Cerebellar nuclear complex (tissue), 1 donor: ENCODE results near the gene DMBT1.

Source experiments
- DNase-seq, 2 experiments: peaks; one replicate each; lab custom pipeline; 2025; lab: John Stamatoyannopoulos, UW

Gene DMBT1

DNA sequence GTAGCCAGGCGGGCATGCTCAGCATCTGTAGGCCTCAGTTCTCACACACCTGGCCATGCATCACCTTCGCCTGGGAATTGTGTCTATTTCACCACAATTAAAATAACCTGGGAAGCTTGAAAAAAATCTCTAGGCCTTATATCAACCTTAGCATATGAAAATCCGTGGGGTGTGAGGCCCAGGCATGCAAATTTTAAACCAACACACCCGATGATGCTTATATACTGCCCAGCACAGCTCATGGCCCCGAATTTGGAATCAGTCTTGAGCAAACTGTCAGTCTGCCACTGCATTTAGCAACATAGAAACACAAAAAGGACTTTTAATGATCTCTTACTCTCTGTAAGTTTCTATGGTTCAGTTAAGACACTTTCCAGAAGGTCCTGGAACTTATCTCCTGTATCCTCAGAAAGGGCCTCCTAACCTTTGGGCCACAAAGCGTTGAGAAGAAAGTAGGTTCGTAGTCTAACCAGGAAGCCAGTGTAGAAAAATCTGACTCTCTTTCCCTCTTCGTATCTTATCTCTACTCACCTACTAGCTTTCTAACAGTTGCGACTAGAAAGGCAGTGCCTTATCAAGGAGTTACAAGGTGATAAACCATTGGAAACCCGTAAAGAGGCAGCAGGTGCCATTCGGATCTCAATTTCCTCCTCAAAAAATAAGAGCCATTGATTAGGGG lies 12.0 kb upstream of the DMBT1 start:
- no peak for DNase-seq

DNA sequence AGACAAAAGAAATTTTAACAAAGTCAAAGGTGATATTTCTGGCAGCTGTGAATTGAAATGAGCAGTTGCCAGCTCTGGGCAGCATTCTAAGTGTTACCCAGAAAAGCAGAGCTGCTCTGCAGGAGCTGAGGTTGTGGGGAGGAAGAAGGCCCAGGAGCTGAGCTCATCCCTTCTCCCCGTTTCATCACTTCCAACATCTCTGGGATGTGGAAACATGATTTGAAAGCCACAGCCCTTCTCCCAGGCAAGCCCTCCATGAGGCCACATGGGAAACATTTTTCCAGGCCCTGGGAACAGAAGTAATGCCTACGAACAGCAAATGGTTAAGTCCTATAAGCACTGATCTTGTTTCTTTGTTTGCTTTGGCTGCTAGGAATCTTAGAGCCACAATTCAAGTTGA lies 10.9 kb upstream of the DMBT1 start:
- DNase-seq: no peak

DNA sequence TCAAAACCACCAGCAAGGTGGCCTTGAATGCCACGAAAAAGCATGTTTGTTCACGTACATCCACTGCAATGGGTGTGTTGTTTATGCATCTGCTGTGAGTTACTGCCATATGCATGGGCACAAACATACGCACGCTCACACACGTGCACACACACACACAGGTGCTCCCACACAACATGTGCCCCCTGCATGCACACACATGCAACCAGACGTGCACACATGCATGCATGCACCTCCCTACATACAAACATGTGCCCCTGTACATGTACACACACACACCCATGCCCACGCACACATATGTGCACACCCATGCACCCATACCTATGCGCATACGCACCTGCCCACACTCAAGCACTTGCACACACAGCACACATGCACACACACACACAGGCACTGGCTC lies 10.1 kb upstream of the DMBT1 start:
- DNase-seq: no peak

DNA sequence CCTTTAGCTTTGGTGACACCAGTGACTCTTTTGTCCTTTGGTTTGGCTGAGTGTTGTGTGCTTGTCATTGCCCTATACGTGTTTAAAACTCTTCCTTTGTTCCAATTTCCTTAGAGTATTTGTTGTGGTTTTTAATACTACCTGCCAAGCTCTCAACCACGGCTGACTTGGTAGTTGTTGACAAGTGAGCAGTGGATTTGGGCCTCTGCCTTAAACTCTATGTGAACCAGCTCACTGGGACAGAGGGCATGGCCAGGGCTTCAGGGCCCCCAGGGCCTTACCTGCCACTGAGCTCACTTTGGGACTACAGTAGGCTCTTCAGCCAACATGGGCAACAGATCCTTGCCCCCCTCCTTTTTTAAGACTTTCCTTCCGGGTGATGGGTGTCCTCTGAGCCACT lies 9.6 kb upstream of the DMBT1 start:
- DNase-seq: no peak

- DNase-seq: no peak
Observed at GRCh38 chr10:122551450-122551849, 9.1 kb upstream of the DMBT1 start.

- DNase-seq: no peak
Observed at GRCh38 chr10:122553341-122553740, 7.2 kb upstream of the DMBT1 start.

DNA sequence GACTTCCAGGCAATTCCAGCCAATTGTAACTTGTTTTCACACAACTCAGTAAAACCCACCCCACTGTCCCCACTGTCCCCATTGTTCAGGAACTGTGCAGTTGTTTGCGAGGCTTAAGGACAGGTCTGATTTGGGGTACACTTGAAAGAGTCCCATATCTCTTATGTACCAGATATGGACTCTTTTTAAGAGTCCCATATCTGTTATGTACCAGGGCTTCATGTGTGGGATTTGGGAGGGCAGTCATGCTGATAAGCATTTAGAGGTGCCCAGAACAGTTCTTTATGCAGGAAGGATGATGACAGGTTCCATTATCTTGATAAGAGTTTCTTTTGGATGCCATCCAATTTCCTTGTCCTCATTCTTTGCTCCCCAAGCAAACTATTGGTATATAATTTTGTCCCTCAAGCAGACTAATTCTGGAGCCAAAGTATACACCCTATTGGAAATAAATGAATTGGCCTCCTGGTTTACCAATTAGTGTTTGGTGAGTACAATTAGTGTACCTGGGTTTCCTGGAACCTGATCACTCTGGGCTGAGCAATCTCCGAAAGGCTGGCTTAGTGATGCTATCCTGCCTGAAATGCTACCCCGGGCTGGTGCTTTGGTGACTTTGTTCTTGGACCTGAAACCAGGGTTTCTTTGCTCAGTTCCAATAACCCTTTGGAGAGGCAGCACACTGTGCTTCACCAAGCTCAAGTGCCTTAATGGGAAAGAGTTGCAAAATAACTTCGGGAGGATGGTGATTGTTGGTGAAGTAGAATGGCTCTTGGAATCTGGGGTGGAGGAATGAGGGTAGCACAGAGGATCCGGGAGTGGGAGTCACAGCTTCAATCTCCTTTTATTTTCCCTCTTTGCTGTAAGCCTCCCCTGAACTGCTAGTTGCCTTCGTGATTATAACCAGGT lies 6.2 kb upstream of the DMBT1 start:
- DNase-seq: no peak

DNA sequence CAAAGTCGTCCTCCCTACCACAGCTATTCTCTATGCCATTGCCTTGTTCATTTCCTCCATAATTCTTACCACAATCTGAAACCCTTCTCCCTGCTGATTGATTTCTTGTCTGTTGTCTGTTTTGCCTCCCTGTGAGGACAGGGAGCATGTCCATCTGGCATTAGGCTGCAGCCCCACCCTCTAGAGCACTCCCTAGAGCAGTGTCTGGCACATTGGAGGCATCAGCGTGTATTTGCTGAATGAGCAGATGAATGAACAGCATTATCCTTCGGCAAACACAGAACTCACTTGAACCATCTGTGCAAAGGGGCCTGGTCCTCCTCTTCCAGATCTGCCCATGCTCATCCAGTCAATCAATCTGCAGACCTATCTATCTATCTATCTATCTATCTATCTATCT lies 5.1 kb upstream of the DMBT1 start:
- no peak for DNase-seq

DNA sequence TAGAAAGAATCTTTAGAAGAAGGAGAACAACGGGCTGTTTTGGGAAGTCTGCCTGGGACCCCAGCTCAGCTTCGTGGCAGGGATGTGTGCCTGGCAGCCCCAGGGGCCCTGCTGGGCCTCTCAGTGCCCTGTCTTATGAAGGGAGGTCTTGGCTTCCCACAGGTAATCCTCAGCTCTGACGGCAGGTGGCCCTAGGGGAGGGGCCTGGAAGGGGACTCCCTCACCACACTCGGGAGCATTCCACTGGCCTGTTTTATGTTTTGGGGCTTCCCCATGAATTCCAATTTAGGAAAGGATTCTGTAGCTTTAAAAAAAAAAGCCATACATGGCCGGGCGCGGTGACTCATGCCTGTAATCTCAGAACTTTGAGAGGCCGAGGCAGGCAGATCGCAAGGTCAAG lies 3.0 kb upstream of the DMBT1 start:
- no peak for DNase-seq

- DNase-seq: no peak
Observed at GRCh38 chr10:122558452-122558851, 2.1 kb upstream of the DMBT1 start.

GRCh38 chr10:122559228-122559627 lies 1.3 kb upstream of the DMBT1 start:
- DNase-seq: no peak

GRCh38 chr10:122561212-122561611 lies 658 bp downstream of the DMBT1 start:
- DNase-seq: no peak

DNA sequence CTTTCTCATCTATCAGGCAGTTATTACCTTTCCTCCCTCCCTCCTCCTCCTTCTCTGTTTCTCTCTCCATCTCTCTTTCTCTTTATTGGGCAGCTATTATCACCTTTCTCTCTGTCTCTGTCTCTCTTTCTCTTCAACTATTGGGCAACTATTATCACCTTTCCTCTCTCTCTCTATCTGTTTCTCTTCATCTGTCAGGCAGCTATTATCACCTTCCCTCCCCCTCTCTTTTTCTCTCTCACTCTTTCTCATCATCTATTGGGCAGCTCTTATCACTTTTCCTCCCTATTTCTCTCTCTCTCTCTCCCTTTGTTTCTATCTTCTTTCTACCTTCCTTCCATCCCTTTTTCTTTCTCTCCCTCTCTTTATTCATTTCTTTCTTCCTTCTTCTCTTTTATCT lies 1.2 kb downstream of the DMBT1 start:
- no peak for DNase-seq

- DNase-seq: no peak
Observed at GRCh38 chr10:122564980-122565379, 4.4 kb downstream of the DMBT1 start.

DNA sequence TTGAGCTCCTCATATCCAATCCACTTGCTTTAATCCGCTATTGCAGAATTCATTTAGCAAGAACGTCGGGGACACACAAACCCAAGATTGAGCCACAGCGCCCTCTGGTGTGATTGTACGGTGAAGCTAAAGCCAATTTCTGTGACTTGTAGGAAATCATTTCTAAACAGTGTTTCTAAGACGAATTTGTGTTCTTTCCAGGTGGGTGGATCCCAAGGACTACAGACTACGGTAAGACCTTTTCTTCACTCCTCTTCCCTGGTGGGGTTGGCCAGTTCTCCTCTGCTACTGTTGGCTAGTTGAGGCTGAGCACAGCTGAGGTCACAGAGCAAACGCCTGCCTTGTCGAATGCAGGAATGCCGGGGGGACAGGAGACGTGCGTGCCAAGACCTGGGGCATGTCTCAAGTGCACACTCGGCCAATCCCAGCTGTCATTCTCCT lies 5.2 kb downstream of the DMBT1 start:
- no peak for DNase-seq

GRCh38 chr10:122566632-122567031 lies 6.1 kb downstream of the DMBT1 start:
- no peak for DNase-seq

- no peak for DNase-seq
Observed at GRCh38 chr10:122567056-122567660, 6.6 kb downstream of the DMBT1 start.

DNA sequence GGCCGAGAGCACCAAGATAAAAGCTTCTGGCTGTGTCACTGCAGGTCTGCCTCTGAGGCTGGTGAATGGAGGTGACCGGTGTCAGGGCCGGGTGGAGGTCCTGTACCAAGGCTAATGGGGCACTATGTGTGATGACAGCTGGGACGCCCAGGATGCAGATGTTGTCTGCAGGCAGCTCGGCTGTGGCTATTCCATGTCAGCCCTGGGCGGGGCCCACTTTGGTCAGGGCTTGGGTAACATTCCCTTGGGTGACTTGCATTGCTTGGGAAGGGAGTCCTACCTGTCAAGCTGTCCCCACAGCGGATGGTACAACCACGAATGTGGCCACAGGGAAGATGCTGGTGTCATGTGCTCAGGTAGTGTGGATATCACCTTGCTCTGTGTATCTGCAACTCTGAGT lies 8.0 kb downstream of the DMBT1 start:
- no peak for DNase-seq

DNA sequence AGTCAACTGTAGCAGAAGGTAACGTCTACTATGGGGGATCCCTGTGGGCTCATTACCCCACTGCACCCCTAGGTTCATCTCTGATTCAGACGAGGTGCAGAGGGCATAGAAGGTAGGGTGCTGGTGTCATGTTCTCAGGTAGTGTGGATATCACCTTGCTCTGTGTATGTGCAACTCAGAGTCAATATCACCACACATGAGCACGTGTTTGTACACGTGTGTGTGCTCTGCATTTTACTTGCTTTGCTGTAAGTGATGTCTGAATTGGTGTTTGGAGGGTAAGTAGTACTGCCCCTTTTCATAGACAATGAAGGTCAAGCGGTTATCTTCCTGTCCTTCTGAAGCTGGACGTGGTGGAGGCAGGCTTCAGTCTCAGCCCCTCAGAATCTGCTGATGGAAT lies 10.4 kb downstream of the DMBT1 start:
- no peak for DNase-seq

DNA sequence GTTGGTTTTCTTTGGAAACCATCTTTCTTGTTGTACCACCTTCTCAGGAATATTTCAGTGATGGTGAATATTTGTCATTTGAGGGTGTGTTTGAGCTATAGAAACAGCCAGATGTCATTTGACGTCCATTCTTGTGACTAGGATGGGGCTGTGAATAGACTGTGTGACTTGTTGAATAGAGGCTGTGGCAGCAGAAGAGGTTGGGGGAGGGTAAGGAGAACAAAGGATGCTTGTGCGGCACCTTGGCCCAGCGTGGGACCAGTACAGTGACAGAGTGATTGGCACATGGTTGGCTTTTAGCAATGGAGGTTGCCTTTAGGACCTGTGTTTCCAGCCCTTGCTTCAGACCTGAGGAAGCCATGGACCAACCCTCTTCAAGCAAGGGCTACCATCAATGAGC lies 11.3 kb downstream of the DMBT1 start:
- no peak for DNase-seq

- DNase-seq: no peak
Observed at GRCh38 chr10:122575776-122576175, 15.2 kb downstream of the DMBT1 start.

- no peak for DNase-seq
Observed at GRCh38 chr10:122576291-122576690, 15.7 kb downstream of the DMBT1 start.

GRCh38 chr10:122577311-122577885 lies 16.8 kb downstream of the DMBT1 start:
- DNase-seq: no peak
